Activated CD8-positive, alpha-beta memory T cell treated with anti-CD3 and anti-CD28 coated beads for 4 hours (primary cell): ENCODE data around the gene OLFM1.

Source experiments
- DNase-seq, 2 donors: peaks; one replicate each; pipeline ENCODE4 v3.0.0-alpha.2; 2020; ENCODE audit warnings: low read depth in 2 of 2

The OLFM1 gene

DNA sequence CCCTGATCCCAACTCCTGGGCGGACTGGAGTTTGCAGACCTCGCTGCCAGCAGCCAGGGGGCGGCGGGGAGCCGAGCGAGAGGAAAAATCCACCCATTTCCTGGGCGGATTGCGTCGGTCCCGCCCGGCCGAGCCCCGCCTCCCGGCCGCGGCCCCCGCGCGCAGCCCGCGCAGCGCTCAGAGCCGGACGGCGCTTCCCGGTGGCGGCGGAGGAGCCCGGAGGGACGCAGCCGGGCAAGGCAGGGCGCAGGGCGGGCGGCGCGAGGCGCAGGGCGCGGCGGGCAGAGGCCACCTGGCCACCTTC, at the start of gene OLFM1:
Gene OLFM1, plus strand, starts transcription at position 180 of the 304 bp plus-strand sequence. CDS start 322 bp downstream, outside the sequence.
- DNase-seq, result no peak

DNA sequence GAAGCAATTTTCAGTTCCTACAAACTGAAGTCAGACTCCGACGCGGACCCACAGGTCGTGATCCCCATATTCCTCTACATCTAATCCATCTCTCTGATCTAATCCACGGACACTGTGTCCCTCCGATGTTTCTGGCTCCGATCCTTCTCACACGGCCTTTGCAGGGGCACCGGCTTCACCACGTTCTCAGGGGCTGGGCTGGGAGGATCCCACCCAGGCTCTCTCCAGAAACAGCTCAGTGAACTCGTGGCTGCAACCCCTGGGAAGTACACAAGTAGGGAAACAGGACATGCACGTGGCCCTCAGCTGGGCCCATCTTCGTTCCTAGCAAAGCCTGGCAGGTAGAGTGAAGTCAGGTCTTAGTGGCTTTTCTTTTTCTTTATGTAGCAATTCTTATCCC, 49.1 kb upstream of the OLFM1 start:
- DNase-seq, result no peak

DNA sequence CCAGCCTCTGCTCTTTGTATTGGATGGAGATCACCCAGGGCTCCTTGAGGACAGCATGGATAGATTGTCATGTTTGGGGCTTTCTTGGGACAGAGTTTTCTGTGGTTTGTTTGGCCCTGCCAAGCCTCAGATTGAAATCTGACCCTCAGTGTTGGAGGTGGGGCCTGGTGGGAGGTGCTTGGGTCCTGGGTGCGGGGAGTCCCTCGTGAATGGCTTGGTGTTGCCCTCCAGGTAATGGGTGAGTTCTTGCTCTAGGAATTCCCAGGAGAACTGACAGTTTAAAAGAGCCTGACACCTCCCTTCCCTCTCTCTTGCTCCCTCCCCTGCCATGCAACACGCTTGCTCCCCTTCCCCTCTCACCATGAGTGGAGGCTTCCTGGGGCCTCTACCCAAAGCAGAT, 48.6 kb upstream of the OLFM1 start:
- no peak for DNase-seq

DNA sequence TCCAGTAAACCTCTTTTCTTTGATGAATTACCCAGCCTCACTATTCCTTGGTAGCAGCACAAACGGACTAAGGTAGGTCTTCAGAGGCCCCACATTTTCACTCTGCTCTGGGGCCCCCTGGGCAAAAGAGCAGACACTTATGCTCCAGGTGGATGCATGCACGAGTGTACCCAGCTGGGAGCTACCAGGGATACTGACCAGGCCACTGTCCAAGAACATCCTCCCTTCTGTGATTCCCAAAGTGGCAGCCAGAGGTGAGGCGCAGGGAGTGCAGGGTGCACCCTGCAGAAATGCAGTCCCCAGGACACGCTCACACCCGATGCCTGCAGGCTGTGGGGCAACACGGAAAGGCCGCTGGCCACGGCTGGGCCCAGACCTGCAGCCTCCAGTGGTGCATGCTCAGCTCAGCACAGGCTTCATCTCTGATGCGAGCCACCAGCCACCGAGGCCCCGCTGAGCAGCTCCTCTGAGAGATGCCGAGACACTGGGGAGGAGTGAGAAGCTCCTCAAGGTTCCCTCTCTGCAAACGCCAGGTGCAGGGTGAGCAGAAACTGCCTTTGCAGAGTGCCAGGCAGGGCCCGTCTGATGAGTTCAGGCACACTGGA, 48.1 kb upstream of the OLFM1 start:
- DNase-seq, result no peak

DNA sequence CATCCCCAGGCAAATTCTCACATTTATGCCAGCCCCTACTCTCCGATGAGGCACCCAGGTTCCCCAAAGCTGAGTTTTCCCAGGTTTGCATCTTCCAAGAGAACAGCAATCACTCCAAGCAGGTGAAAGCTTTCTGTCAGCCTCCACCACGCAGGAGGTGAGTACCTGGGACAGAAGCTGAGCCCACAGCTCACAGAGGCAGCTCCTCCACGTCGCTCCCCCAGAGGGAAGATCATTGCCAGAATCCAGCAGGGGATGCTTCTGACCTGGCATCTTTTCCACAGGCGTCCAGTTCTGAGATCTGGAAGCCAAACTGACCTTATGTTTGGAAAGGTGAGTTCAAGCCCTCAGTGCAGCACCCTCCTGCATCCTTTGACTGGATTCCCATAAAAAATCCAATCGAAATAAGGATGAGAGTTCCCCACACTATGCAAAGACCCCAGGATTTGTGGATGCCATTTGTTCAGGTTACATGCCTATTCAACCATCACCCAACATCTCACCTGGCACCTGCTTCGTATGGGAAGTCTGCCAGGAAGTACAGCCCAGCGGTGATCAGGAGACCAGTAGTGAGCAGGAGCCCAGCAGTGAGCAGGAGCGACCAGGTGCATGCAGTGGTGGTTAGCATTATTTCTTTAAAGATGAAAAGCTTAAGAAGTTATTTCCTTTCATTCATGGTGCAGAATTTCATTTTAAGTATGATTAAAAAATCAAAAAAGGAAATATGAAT, 47.4 kb upstream of the OLFM1 start:
- DNase-seq, result no peak

DNA sequence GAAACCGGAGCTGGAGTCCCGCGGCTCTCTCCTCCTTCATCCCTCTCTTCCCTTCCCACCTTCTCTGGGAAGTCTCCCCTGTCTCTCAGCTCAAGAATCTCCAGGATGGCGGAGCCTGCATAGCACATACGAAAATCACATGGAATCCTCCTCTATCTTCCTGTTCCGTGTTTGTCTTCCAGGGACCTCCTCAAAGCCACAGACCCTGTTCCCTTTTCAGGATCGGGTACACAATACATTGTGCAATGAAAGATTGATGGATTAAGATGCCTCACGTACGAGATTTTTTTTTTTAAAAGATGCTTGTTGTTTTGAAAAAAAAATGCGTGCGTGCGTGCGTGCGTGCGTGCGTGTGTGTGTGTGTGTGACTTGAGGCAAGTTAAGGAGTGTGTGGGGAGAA, 46.6 kb upstream of the OLFM1 start:
- DNase-seq, result no peak

DNA sequence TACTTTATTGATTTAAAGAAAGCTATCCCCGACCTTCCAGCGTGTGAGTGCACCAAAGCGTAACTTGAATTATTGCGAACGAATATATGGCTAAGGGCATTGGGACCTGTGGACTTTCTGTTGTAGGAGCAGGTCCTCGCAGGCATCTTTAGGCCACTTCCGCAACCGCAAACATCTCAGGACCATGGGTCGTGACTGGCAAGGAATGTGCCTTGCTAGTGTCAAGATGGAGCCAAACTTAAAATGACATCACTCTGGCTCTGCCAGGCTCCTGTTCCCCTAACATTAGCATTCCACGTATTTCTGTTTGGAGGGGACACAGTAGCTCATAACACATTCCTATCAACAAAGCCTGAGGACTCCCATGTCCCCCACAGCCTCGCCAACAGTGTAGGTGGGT, 44.1 kb upstream of the OLFM1 start:
- DNase-seq, result no peak

DNA sequence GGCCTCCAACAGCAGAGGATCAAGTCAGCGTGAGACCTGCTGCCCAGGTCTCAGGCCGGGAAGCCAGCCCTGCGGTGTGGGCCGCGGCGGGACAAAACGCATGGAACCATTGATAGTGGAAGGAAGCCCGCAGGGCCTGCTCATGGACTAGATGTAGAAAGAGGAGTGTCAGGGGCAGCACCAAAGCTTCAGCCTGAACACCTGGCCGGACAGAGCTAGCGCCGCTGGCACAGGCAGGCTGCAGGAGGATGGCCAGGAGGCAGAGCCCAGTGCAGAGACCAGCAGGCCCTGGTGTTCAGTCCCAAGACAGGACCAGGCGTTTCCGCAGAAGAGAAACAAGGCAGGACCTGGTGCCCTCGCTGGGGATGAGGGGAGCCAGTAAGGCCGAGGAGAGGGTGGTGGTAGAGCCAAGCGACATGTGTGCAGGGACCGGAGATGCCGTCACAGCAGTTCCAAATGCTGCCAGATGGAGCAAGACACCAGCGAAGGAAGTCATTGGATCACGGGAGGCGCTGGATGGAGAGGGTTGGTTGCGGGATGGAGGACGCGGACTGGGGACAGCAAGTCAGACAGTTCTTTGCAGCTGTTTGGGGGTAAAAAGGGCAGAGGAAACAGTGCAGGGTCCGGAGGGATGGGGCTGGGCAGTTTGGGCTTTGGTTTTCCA, 42.1 kb upstream of the OLFM1 start:
- no peak for DNase-seq

DNA sequence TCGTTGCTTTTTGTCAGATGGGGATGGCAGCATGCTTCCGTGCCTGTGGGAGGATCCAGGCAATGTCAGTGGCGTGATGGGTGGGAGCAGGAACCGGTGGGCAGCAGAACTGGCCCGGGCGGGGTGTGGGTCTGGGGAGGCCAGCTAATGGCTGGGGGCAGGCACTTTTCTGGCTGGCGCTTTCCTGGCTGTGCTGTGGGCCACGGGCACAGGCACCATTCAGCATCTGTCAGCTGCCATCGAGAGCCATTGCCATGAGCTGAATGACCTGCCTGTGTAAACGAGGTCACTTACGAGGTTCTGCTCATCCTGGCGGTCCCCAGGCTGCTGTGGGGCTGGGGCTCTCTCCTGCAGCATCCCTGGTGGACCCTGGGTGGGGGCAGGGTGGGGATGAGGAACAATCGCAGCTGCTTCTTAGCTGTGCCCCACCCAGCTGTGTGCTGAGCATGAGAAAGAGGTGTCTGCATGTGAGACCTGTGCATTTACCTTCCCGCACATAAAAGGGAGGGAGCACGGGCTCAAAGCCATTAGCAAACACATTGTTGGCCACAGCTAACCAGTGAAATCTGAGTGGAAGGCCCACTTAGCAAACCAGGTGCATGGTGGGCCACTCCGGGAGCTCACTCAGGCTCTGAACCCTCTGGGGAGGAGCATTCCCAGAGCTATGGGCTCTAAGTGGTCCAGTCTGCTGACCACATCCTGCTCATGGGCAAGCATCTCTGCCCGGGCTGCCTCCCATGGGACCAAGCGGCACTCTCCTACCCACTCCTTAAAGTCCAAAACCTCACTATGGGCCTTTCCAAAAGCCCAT, 41.3 kb upstream of the OLFM1 start:
- DNase-seq, result no peak

DNA sequence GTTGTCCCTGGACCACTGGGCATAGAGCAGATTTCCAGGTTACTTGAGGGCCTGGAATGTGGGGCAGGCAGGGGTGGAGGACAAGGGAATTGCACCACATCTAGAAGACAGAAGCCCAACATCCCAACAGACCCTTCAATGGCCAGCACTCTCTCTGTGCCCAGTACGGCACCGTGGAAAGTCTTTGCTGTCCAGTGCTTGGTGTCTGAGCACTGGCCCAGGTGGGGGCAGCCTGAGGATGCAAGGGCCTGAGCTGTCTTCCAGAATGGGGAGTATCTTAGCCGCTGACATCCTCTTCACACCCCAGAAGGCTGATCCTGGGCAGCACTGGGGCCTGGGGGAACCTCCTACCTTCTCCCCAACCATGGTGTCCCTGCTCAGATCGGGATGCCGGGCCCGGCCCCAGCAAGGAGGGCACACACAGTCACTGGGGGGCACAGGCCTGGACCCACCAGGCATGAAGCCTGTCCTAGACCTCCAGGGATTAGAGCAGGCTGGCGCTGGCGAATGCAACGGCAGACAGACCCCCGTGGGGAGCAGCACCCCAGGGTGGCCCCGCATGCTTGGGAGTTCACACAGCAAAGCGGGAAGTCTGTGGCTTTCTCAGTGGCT, 40.6 kb upstream of the OLFM1 start:
- DNase-seq, result no peak

DNA sequence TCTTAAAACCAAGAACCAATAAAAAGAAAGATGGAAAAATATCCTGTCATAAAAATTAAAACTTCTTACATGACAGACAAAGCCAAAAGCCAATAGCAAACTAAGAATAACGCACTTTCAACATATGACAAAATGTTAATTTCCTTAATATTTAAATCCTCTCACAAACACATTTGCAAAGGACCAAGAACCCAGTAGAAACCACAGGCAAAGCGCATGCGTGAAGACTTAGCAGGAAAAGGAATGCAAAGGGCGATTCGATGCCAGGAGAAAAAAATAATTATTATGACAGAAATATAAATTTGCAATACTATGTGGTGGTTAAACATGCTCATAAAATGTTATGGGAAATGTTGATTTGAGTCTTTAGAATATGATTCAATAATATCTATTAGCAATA, 39.9 kb upstream of the OLFM1 start:
- DNase-seq, result no peak

DNA sequence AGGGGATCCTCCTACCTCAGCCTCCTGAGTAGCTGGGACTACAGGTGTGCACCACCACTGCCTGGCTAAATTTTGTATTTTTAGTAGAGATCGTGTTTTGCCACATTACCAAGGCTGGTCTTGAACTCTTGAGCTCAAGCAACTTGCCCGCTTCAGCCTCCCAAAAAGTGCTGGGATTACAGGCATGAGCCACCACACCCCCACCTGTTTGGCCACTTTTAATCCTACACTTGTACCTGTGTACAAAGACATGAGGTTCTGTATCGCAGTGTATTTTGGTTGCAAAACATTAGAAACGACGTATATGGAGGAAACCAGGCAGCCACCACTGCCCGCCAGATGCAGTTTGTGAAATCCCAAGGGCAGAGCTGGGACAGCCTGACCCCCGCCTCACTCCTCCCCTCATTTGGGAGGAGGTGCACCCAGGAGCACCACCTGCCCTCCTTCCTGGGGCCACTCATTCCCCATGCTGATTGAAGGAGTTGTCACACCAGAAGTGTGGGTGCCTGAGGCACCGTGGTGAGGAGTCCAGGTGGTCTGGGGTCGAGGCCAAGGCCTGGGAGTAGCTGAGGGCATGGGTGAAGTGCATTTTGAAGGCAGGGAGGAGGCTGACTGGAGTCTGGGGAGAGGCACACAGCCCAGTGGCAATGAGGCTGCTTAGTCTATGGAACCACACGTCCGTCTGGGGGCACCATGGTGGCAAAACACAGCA, 39.3 kb upstream of the OLFM1 start:
- DNase-seq, result no peak

DNA sequence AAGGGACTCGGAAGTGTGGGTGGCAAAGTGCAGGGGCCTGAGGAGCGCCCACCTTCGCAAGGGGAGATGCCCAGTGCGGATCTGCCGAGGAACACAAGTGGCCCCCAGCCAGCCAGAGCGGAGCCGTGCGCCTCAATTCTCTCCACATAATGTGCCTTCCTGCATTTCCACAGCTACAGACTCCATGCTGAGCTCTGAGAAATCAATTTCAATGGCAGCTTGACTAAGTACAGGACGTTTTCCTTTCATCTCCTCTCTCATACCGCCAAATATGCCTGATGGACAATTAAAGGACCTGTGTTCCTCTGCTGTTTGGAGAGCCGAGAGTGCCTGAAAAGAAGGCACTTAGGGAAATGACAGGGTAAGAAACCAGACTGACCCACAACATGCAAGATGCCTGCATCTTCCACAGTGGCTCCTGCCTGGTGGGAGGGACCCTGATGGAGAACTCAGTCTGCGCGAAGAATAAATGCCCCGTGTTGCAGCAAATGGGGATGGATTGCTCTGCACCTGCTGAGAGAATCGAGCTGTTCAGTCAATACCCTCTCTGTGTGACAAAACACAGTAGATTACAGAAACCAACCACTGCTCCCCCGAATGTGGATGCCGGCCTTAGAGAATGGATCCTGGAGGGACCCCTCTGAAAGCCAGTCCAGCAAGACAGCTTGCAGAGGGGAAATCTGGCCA, 38.6 kb upstream of the OLFM1 start:
- DNase-seq, result no peak

DNA sequence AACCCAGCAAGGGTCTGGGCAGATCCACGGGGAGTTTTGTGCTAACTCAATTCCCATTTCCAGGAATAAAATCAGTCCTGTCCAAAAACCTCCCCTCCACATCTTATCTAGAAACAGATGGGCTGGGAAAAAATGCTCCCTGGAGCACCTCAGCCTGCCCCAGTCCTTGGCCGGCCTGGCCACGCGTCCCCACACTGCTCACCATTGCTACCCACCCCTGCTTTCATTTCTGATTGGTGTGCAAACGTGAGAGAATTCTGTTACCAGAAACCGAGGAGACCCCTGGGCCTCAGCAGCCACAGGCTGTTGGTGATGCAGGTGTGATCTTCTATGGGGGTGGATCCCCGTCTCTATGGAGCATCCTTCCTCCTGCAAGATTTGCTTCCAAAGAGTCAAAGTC, 38.0 kb upstream of the OLFM1 start:
- DNase-seq, result no peak

DNA sequence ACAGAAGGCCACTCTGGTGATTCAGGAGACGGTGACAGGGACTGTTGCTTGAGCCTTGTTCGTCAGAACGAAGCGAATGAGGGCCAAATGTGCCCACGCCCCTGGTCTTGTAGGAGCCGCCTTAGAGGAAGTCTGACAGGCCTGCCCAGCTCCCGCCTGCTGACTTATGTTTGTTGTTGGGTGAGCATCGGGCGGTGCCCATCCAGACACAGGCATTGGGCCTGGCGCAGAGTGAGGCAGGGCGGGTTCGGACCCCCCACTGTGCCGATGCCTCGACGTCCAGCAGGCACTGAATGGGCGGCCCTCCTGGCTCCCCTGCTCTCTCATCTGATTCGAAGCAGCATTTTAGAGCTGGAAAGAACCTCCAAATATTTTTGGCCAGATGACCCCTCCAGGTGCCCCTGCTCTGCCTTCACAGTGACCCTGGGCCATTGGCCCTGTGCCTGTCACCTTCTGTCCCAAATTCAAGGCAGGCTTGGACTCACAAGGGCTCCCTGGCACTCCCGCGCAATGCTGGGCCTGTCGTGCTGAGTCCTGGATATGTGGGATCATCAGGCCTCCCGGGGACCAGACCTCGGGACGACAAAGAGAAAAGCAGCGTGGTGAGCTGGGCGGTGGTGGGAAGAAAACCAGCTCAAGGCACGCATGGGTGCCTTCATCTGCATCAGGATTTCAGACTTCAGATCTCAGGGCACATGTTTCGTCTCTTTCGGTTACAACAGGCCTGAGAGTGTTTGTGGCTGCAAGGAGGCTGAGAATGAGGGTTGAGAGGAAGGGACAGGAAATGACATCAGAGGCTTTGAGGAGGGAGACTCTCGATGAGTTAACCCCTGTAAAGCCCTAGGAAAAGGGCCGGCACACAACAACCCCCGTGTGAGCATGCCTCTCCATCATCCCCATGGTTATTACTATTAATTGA, 37.1 kb upstream of the OLFM1 start:
- DNase-seq, result no peak

DNA sequence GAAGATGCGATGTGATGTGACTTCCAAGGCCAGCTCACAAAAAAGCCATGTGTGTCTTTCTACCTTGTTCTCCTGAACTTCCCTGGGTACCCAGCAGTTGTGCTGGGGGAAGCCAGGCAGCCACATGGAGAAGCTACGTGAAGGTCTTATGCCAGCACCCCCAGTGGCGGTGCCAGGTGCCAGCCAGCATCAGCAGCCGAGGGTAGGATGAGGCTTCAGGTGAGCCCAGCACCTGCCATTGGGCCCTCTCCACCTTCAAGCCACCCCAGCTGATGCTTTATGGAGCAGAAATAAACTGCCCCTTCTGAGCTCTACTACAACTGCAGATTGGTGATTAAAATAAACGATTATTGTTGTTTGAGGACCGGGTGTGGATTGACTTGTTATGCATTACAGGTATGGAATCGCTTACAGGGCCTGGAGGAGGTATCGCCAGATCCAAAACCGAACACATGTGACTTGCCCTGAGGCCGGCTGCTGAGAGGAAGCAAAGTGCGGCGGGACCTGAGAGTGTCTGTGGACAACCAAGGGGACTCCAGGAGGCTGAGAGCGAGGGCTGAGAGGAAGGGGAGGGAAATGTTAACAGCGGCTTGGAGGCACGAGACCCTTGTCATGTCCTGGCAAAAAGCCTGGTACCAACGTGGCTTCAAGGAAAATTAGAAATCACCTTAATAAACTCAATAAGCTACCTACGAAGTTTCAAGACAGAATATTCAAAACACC, 36.0 kb upstream of the OLFM1 start:
- DNase-seq, result no peak

DNA sequence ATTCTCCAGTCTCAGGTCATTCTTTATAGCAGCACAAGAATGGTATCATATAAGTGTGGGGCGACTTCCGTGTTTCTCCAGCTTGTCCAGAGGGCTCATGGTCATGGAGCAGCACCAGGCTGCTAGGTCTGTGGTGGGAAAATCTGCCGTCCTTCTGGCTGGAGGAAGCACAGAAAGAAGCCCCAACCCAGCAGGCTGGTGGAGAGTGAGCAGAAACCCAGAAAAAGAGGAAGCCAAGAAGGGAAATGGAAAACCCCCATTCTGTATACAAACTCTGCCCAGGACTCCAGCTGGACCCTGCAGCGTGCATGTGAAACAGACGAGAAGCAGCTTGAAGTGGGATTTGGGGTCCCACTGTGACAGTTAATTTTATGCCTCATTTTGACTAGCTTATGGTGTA, 34.3 kb upstream of the OLFM1 start:
- no peak for DNase-seq

DNA sequence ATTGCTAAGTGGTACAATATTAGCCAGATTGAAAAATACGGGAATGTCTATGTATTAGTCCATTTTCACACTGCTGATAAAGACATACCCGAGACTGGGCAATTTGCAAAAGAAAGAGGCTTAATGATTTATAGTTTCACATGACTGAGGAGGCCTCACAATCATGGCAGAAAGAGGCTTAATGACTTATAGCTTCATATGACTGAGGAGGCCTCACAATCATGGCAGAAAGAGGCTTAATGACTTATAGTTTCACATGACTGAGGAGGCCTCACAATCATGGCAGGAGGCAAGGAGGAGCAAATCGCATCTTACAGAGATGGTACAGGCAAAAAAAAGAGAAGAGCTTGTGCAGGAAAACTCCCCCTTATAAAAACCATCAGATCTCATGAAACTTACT, 32.3 kb upstream of the OLFM1 start:
- no peak for DNase-seq

DNA sequence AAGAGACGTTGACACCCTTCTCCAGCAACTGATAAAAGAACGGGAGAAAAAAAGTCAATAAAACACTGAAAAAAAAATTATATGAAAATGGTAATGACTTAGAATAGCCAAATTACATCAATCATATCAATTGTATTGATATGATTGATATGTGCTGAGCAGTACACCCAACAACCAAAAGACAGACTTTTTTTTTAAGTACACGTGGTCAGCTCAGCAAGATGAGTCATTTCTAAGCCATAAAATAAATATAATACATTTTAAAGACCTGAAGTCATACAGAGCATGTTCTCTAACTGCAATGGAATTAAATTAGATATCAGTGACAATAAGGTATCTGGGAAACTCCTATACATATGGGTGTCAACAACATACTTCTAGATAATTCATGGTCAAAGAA, 30.9 kb upstream of the OLFM1 start:
- DNase-seq, result no peak
